Measurements from ENCODE around the gene GSTO1.
"Not testable (repeated sequence)": the region's sequence is repeated elsewhere in the genome, so short reads cannot be mapped to it uniquely, and the experiment has no call there.

The GSTO1 gene

DNA sequence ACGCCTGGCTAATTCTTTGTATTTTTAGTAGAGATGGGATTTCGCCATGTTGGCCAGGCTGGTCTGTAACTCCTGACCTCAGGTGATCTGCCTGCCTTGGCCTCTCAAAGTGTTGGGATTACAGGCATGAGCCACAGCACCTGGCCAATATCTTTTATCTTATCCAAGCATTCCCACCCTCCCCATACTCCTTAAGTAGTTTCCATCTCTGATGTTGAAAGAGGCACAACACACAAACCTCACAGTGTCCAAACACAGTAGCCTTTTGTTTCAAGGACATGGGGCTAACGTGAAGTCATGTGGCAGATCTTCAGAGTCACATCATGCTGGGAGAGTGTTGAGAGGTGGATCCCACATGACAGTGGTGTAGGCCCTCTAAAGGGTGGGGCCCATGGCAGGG, 11.7 kb upstream of the GSTO1 start:
- not testable (repeated sequence) for H3K4me1 Mint-ChIP-seq; H3K4me3 Mint-ChIP-seq; H3K9me3 Mint-ChIP-seq; ATAC-seq; H3K36me3 Mint-ChIP-seq; DNase-seq (ENCODE audit: low spot score in 2 of 2); H3K27ac Mint-ChIP-seq

DNA sequence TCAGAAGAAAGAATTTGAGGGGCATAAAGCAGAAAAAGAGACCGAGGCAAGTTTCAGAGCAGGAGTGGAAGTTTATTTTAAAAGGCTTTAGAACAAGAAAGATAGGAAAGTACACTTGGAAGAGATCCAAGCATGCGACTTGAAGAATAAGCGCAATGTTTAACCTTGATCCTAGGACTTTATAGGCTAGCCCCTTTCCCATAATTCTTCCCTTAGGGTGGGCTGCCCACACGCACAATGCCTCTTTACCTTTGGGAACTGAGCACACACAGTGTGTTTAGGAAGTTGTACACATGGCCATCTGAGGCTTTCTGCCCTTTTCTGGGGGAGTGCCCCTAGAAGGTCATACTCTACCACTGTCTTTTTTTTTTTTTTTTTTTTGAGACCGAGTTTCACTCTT, 11.2 kb upstream of the GSTO1 start:
- no peak overlapping the region for H3K4me3 Mint-ChIP-seq
- no peaks in the 10 kb centered on the region for H3K9me3 Mint-ChIP-seq
- no peak for DNase-seq (ENCODE audit: low spot score in 2 of 2)
- H3K4me1 Mint-ChIP-seq = peaks cover 7% of the 10 kb centered on the region
- no peaks in the 10 kb centered on the region for H3K36me3 Mint-ChIP-seq
- ATAC-seq = no peak
- no peak overlapping the region for H3K27ac Mint-ChIP-seq

DNA sequence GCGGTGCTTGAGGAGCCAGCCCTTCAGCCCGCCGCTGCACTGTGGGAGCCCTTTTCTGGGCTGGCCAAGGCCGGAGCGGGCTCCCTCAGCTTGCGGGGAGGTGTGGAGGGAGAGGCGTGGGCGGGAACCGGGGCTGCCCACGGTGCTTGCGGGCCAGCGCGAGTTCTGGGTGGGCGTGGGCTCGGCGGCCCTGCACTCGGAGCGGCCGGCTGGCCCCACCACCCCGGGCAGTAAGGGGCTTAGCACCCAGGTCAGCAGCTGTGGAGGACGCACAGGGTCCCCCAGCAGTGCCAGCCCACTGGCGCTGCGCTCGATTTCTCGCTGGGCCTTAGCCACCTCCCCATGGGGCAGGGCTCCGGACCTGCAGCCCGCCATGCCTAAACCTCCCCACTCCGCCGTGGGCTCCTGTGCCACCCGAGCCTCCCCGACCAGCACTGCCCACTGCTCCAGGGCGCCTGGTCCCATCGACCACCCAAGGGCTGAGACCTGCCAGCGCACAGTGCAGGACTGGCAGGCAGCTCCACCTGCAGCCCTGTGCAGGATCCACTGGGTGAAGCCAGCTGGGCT, 9.5 kb upstream of the GSTO1 start:
- no peaks in the 10 kb centered on the region for H3K9me3 Mint-ChIP-seq
- no peak overlapping the region for H3K4me3 Mint-ChIP-seq
- ATAC-seq (no peak), DNase-seq (ENCODE audit: low spot score in 2 of 2) (no peak)
- H3K36me3 Mint-ChIP-seq = no peaks in the 10 kb centered on the region
- H3K27ac Mint-ChIP-seq = no peak overlapping the region
- H3K4me1 Mint-ChIP-seq = peaks cover 7% of the 10 kb centered on the region

DNA sequence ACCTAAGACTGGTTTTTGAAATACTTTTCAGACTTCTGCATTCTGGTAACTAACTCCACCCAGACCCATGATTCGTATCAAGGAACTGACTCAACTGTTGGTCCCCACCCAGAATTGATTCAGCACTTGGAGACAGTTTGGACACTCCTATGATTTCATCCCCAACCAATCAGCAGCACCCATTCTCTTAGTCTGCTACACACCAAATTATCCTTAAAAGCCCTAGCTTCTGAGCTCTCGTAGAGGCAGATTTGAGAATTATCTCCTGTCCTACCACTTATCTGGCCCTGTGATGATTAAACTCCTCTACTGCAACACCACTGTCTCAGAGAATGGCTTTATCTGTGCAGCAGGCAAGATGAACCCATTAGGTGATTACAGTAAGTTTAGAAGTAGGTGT, 7.7 kb upstream of the GSTO1 start:
- no peak overlapping the region for H3K27ac Mint-ChIP-seq
- peaks cover 7% of the 10 kb centered on the region for H3K4me1 Mint-ChIP-seq
- peak; percentile 89 for ATAC-seq
- peak overlapping the region; percentile 10 for H3K4me3 Mint-ChIP-seq
- H3K9me3 Mint-ChIP-seq = no peaks in the 10 kb centered on the region
- H3K36me3 Mint-ChIP-seq = no peaks in the 10 kb centered on the region
- no peak for DNase-seq (ENCODE audit: low spot score in 2 of 2)

DNA sequence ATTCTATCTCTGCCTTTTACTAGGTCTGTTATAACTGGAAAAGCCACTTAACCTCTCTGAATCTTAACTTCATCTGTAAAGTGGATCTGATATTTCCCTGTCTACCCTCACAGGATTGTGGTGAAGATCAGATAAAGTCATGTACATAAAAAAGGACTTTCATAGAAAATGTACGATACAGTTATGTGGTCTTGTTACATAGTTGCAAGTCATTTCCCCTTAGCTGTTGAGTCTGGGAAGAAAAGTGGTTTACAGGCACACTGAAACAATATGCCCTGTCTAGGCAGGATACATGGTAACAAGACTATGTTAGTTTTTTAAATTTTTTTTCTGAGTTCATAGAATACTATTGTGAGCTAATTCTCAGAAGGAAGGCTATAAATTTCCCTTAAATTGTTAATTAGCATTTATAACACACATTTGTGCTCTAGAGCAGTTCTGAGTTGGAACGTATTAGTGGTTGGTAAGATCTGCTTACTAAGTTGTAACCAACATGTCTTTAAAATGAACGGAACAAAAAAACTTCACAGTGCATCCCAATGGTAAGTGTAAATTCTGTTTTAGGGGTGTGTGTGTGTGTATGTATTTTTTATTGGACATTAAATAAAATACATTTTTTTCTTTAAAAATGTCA, 7.1 kb upstream of the GSTO1 start:
- peak overlapping the region; percentile 10 for H3K4me3 Mint-ChIP-seq
- ATAC-seq (peak; percentile 79), DNase-seq (ENCODE audit: low spot score in 2 of 2) (no peak)
- H3K27ac Mint-ChIP-seq = no peak overlapping the region
- H3K36me3 Mint-ChIP-seq = no peaks in the 10 kb centered on the region
- H3K9me3 Mint-ChIP-seq = no peaks in the 10 kb centered on the region
- peaks cover 7% of the 10 kb centered on the region for H3K4me1 Mint-ChIP-seq

DNA sequence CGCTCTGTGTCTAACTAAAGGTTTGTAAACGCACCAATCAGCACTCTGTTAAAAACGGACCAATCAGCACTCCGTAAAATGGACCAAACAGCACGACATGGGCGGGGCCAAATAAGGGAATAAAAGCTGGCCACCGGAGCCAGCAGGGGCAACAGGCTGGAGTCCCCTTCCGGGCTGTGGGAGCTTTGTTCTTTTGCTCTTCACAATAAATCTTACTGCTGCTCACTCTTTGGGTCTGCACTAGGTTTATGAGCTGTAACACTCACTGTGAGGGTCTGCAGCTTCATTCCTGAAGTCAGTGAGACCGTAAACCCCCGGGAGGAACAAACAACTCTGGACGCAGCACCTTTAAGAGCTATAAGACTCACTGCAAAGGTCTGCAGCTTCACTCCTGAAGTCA, 5.8 kb upstream of the GSTO1 start:
- H3K4me3 Mint-ChIP-seq; ATAC-seq; H3K36me3 Mint-ChIP-seq; H3K27ac Mint-ChIP-seq; DNase-seq (ENCODE audit: low spot score in 2 of 2); H3K9me3 Mint-ChIP-seq: not testable (repeated sequence)
- H3K4me1 Mint-ChIP-seq = peaks cover 17% of the 10 kb centered on the region

DNA sequence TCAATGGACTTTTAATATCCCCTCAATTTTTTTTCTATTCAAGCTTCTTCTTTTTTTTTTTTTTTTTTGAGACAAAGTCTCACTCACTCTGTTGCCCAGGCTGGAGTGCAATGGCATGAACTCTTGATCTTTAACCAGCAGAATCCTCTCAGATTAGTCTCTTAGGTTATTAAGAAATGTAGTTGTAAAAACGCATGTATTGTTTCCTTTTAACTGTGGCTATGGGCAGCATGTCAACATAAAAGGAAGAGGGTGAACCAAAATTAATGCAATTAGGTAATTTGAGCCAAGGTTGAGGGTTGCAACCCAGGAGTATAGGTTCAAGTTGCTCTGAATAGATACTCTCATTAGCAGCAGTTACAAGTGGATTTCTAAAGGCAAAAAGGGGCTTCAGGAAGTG, 4.3 kb upstream of the GSTO1 start:
- H3K4me3 Mint-ChIP-seq = no peak overlapping the region
- H3K27ac Mint-ChIP-seq = no peak overlapping the region
- no peaks in the 10 kb centered on the region for H3K9me3 Mint-ChIP-seq
- ATAC-seq = no peak
- DNase-seq (ENCODE audit: low spot score in 2 of 2) = no peak
- no peaks in the 10 kb centered on the region for H3K36me3 Mint-ChIP-seq
- peaks cover 24% of the 10 kb centered on the region for H3K4me1 Mint-ChIP-seq

DNA sequence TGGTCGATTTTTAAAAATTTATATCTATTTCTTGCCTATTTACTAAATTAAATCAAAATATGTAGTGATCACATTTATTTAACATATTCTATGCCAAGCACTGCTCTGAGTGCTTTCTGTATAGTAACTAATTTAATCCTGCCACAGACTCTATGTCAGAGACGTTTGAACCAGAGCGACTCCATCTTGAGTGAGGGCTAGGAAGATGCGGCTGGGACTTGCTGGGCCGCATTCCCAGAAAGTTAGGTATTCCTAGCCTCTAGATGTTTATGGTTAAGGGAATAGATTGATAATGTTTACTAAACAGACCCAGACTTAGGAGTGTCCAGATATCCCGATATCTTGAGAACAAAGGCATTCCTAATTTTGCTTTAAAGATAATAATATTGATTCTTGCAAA, 3.2 kb upstream of the GSTO1 start:
- no peak for ATAC-seq
- Mint-ChIP-seq H3K36me3 (peaks cover 8% of the 10 kb centered on the region), H3K9me3 (no peaks in the 10 kb centered on the region), H3K4me1 (peaks cover 29% of the 10 kb centered on the region), H3K4me3 (no peak overlapping the region), H3K27ac (no peak overlapping the region)
- no peak for DNase-seq (ENCODE audit: low spot score in 2 of 2)

DNA sequence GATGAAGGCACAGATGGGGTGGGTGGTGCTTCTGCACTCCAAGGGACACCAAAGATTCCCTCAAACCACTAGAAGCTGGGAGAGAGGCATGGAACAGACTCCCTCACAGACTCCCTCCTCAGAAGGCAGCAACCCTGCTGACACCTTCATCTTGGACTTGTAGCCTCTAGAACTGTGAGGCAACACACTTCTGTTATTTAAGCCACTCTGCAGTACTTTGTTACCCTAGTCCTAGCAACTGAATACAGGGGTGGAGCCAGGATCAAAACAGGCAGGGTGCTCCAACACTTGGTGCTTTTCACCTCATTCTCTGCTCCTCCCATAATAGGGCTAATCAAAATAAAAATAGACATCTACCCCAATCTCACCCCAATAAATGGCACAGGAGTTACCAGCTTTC, 2.3 kb upstream of the GSTO1 start:
- DNase-seq (ENCODE audit: low spot score in 2 of 2) (no peak), ATAC-seq (no peak)
- Mint-ChIP-seq H3K27ac (no peak overlapping the region), H3K4me1 (peaks cover 30% of the 10 kb centered on the region), H3K4me3 (no peak overlapping the region), H3K9me3 (no peaks in the 10 kb centered on the region), H3K36me3 (peaks cover 17% of the 10 kb centered on the region)

DNA sequence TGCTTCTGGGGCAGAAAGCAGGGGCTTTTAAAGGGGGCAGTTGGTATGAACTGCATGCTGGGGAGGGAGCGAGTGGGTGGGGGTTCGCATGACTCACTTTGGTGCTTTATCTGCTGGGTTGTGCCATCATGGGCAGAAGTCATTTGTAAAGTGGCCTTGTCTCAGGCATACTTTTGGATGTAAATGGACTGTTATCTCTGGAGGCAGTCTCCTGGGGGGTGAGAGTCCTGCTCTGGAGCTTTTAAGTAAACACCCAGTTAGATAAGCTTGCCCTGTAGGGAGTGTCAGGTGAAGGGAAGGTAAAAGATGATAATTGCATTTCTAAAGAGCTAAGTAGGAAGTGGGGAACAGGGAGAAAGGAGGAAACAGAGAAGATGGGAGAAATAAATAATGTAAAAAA, 1.6 kb upstream of the GSTO1 start:
- Mint-ChIP-seq H3K27ac (peak overlapping the region; percentile 98), H3K4me3 (peak overlapping the region; percentile 86), H3K36me3 (peaks cover 25% of the 10 kb centered on the region), H3K4me1 (peaks cover 34% of the 10 kb centered on the region), H3K9me3 (no peaks in the 10 kb centered on the region)
- DNase-seq (ENCODE audit: low spot score in 2 of 2) = no peak
- no peak for ATAC-seq

DNA sequence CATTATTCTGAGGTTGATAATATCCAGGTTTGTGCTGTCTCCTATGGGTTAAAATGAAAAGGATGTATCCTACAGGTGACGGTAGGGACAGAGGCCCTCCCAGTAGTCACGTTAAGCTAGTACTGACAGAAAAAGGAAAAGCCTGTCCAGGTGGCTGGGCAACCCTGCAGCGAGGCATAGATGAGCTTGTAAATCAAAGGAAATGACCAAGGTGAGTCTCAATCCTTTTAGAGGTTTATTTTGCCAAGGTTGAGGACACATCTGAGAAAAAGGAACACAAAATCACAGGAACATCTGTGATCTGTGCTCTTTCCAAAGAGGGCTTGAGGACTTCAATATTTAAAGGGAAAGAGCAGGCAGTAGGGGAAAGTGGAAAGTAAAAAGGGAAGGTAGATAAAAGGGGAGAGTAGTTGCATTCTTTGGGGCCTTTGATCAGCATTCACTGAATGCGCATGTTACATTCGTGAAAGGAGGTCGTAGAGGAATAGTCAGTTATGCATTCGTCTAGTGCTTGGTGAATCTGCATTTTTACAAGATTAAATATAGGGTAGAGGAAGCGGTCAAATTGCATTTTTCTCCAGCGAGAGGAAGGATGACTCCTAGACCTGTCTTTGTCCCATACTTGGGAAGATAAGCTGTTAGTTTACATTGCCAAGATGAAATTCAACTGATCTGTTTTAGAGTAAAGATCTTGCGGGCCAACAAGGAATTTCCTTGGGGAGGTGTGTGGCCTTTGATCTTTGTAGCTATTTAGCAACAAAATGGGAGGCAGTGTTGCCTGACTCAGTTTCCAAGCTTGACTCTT, 884 bp upstream of the GSTO1 start:
- Mint-ChIP-seq H3K4me1 (peaks cover 40% of the 10 kb centered on the region), H3K27ac (peak overlapping the region; percentile 98), H3K36me3 (peaks cover 32% of the 10 kb centered on the region), H3K9me3 (no peaks in the 10 kb centered on the region), H3K4me3 (peak overlapping the region; percentile 86)
- DNase-seq (ENCODE audit: low spot score in 2 of 2) (no peak), ATAC-seq (no peak)

DNA sequence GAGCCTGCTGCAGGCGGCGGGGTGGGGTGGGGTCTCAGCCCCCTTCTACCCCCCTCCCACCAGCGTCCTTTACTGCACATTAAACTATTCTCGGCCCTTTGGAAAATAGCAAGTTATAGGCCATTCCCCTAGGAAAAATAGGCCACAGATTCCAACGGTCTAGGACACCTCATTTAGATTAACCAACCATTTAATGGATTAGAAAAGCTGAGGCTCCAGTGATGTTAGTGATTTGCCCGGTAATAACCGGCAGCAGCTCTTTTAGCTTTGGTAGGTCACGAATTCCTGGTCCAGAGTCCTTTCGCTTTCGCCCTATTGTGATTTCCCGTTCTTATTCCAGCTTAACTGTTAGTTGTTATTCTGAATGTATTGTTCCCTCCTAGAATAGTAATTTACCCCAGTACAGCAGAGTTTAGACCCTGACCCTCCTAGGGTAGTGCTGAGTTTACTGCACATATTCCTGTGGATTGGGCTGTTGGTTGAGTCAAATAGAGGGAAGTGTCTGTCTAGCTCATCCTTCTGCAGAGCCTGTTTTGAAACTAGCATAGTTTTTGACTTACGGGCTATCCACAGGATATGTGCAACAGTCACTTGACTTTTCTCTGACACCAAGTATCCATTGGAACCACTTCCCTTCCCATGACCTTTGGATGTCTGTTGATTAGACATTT, 754 bp downstream of the GSTO1 start:
- Mint-ChIP-seq H3K27ac (peak overlapping the region; percentile 98), H3K9me3 (no peaks in the 10 kb centered on the region), H3K36me3 (peaks cover 48% of the 10 kb centered on the region), H3K4me3 (peak overlapping the region; percentile 86), H3K4me1 (peaks cover 56% of the 10 kb centered on the region)
- ATAC-seq = peak; percentile 78
- DNase-seq (ENCODE audit: low spot score in 2 of 2) = no peak

DNA sequence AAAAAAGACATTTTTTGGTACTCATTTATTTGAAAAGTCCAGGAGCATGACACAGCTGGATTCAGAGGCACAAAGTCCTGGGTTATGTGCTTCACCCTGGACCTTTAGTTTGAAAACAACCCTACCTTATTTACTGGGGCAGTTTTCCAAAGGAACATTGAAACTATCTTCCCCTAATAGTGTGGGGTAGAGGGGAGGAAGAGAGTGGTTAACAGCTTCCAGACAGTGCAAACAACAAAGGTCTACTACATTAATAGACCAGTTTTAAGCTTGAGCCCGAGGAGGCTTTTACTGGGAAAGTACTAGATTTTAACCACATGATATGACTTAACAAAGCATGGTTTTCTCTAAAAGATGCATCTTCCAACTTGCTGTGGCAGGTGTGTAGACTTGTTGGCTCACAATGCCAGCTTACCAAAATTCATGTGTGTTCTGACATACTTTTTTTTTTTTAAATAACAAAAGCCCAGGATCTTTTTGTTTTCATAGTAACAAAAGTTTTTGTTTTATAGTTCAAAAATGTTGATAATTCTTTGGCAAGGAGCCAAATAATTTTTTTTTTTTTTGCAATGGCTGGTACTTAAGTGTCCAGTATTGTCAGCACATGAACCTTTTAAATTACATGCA, 1.8 kb downstream of the GSTO1 start:
- peak overlapping the region; percentile 98 for H3K27ac Mint-ChIP-seq
- H3K4me1 Mint-ChIP-seq = peaks cover 66% of the 10 kb centered on the region
- peaks cover 58% of the 10 kb centered on the region for H3K36me3 Mint-ChIP-seq
- H3K9me3 Mint-ChIP-seq = no peaks in the 10 kb centered on the region
- ATAC-seq = no peak
- no peak for DNase-seq (ENCODE audit: low spot score in 2 of 2)
- H3K4me3 Mint-ChIP-seq = peak overlapping the region; percentile 86

DNA sequence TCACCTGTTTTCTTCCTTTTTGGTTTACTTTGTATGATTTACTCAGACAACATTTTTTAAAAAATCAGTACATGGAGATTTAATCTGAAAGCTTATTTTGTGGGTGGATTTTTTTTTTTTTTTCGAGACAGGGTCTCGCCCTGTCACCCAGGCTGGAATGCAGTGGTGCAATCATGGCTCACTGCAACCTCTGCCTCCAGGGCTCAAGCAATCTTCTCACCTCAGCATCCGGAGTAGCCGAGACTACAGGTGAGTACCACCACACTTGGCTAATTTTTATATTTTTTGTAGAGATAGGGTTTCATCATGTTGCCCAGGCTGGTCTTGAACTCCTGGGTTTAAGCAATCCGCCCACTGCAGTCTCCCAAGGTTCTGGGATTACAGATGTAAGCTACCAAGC, 2.5 kb downstream of the GSTO1 start:
- Mint-ChIP-seq H3K4me1 (peaks cover 69% of the 10 kb centered on the region), H3K9me3 (no peaks in the 10 kb centered on the region), H3K4me3 (peak overlapping the region; percentile 86), H3K27ac (no peak overlapping the region), H3K36me3 (peaks cover 66% of the 10 kb centered on the region)
- ATAC-seq = no peak
- DNase-seq (ENCODE audit: low spot score in 2 of 2) = no peak

DNA sequence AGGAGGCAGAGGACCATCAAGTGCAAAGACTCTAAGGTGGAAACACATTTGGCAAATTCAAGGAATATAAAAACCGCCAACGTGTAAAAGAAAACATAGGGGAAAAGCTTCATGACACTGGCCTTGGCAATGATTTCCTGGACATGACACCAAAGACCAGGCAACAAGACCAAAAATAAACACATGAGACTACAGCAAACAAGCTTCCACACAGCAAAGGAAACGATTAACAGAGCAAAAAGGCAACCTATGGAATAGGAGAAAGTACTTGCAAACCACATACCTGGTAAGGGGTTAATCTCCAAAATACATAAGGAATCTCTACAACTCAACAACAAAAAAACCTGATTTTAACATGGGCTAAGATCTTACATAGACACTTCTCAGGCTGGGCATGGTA, 3.5 kb downstream of the GSTO1 start:
- peaks cover 66% of the 10 kb centered on the region for H3K4me1 Mint-ChIP-seq
- H3K36me3 Mint-ChIP-seq = peaks cover 76% of the 10 kb centered on the region
- no peak overlapping the region for H3K4me3 Mint-ChIP-seq
- DNase-seq (ENCODE audit: low spot score in 2 of 2) (no peak), ATAC-seq (no peak)
- peak overlapping the region; percentile 8 for H3K27ac Mint-ChIP-seq
- no peaks in the 10 kb centered on the region for H3K9me3 Mint-ChIP-seq
